H1 (cell line): ENCODE data around the gene ART5. TPM values are rescaled to one million over a fixed set of nuclear protein-coding genes. Genes with fewer than 3 reads are reported as not detected.

Experiments used
- CBX8 ChIP-seq: fragments of 300-800, 300-1000 bp; sonication (generic); IDR thresholded peaks from 2 replicates; pipeline ENCODE4 v1.7.1; 2016; ENCODE audit warnings: low read depth, low read length, borderline replicate concordance
- EP300 ChIP-seq, 2 experiments: IDR thresholded peaks; 1 replicate in 1 of 2; 2 replicates in 1 of 2; pipeline ENCODE4 v1.6.1; 2011 to 2012; ENCODE audit warnings: low read depth in 2 of 2, low read length in 2 of 2, mild to moderate bottlenecking in 2 of 2, borderline replicate concordance in 1 of 2, inconsistent platforms in 1 of 2, moderate library complexity in 1 of 2
- NANOG ChIP-seq: IDR thresholded peaks from 2 replicates; pipeline ENCODE4 v1.6.1; 2011; ENCODE audit warnings: low read length, low read depth, mild to moderate bottlenecking, inconsistent platforms; ENCODE audit not compliant: insufficient read depth, poor library complexity, severe bottlenecking
- RBBP5 ChIP-seq: IDR thresholded peaks from 2 replicates; pipeline ENCODE4 v1.7.1; 2012; ENCODE audit warnings: low read depth, mild to moderate bottlenecking, inconsistent platforms, low read length, moderate library complexity, borderline replicate concordance
- polyA plus RNA-seq, 7 experiments: library from polyadenylated mRNA; depleted of rRNA in 3 of 7; stranded (reverse) in 5 of 7; unstranded in 2 of 7; fragments of >200 nt in 5 of 7; fragments of 200-250 nt in 2 of 7; gene quantifications; 1 replicate in 5 of 7; 2 replicates in 1 of 7; 4 replicates in 1 of 7; pipeline versions ENCODE4 v1.2.1 to v1.2.3, GENCODE V29; 2011 to 2013; ENCODE audit warnings: missing spikeins in 2 of 7, mixed read lengths in 2 of 7
- total RNA-seq: library from RNA; stranded (reverse); fragmentation: NEBNext Ultra II Directional; extraction: Animal tissue kit (Norgen Biotek cat#: 25700); gene quantifications from 2 replicates; pipeline ENCODE4 v1.2.1, GENCODE V29; 2021
- TF ChIP-seq, protein P1 (sequence below): IDR thresholded peaks from 2 replicates; pipeline ENCODE4 v1.6.1; 2012; ENCODE audit warnings: inconsistent platforms

The ART5 gene
- total and polyA plus RNA-seq, 2 of the 8 experiments (the other 6 are each of a cell fraction or from before 2014, with no cell fraction given), result 6.0 to 7.5 TPM

DNA sequence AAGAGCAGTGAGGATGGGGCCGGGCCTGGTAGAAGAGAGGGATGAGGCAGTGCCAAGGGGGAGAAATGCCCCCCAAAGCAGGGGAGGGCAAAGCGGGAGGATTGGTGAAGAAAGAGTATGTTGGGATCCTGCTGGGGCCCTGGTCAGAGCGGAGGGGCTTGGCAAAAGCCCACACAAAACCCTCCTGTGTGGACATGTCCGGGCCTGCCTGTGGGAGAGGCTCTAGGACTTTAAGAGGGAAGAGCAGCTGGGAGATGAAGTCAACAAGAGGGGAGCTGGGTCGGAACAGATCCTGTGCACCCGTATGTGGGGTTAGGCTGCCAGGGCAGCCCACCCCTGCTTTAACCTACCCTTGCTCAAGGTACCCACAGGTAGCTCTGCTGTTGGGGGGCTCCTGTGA lies 25.8 kb downstream of the ART5 start (continued):
- TF ChIP-seq, protein P1, sequence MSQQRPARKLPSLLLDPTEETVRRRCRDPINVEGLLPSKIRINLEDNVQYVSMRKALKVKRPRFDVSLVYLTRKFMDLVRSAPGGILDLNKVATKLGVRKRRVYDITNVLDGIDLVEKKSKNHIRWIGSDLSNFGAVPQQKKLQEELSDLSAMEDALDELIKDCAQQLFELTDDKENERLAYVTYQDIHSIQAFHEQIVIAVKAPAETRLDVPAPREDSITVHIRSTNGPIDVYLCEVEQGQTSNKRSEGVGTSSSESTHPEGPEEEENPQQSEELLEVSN, result no peak
- TF ChIP-seq EP300 (IDR thresholded peaks at IDR 0.05; ENCODE audit: borderline replicate concordance in 1 of 2, low read depth in 2 of 2, low read length in 2 of 2) (no peak), CBX8 (no peak), RBBP5 (no peak), NANOG (no peak)
